Gastroesophageal sphincter (tissue), 3 donors: Measurements from ENCODE around the gene BTBD9.

Source experiments
- CTCF ChIP-seq, 4 experiments: fragments of 200-600 bp in 2 of 4; fragments of 450-650 bp in 2 of 4; sonication (generic) in 1 of 4; IDR thresholded peaks; one replicate each; pipeline ENCODE4 v1.5.1; 2017 to 2019; ENCODE audit warnings: antibody characterized with exemption in 4 of 4, mild to moderate bottlenecking in 2 of 4, moderate library complexity in 2 of 4
- POLR2A ChIP-seq, 2 donors: fragments of 450-650 bp; IDR thresholded peaks; one replicate each; pipeline ENCODE4 v1.6.1; 2017; ENCODE audit warnings: antibody characterized with exemption in 2 of 2, mild to moderate bottlenecking in 2 of 2, moderate library complexity in 1 of 2

- TF ChIP-seq CTCF (IDR thresholded peaks at IDR 0.05) (no peak), POLR2A (IDR thresholded peaks at IDR 0.05) (no peak)
Observed at GRCh38 chr6:38577492-38577891, 62.2 kb downstream of the BTBD9 start.
